Neuronal stem cell (in vitro differentiated cells): ENCODE measurements around the gene SNX5.

Experiments used
- DNase-seq: peaks from one replicate; pipeline ENCODE4 v3.0.0-alpha.2; 2013; ENCODE audit warnings: low spot score
- H2AFZ ChIP-seq: one replicate; pipeline ENCODE4 v1.6.1; 2013; ENCODE audit warnings: mild to moderate bottlenecking, low read length, inconsistent platforms
- H2AK5ac ChIP-seq: 2 replicates; pipeline ENCODE4 v1.6.1; 2013; ENCODE audit warnings: low read depth, mild to moderate bottlenecking, inconsistent platforms, low read length, moderate library complexity, mixed read lengths
- H2BK120ac ChIP-seq: 2 replicates; pipeline ENCODE4 v1.6.1; 2013; ENCODE audit warnings: low read depth, mild to moderate bottlenecking, inconsistent platforms, low read length, moderate library complexity, mixed read lengths
- H2BK12ac ChIP-seq: one replicate; pipeline ENCODE4 v1.6.1; 2013; ENCODE audit warnings: low read length, inconsistent platforms
- H2BK15ac ChIP-seq: 2 replicates; pipeline ENCODE4 v1.6.1; 2013; ENCODE audit warnings: mild to moderate bottlenecking, low read length, inconsistent platforms, mixed read lengths
- H2BK5ac ChIP-seq: one replicate; pipeline ENCODE4 v1.6.1; 2013; ENCODE audit warnings: inconsistent platforms, mild to moderate bottlenecking, low read length, moderate library complexity
- H3K14ac ChIP-seq: one replicate; pipeline ENCODE4 v1.6.1; 2013; ENCODE audit warnings: low read length, inconsistent platforms
- H3K18ac ChIP-seq: 2 replicates; pipeline ENCODE4 v1.6.1; 2013; ENCODE audit warnings: low read length, inconsistent platforms
- H3K23ac ChIP-seq: 2 replicates; pipeline ENCODE4 v1.6.1; 2013; ENCODE audit warnings: low read depth, mild to moderate bottlenecking, mixed read lengths, low read length, inconsistent platforms; ENCODE audit not compliant: poor library complexity
- H3K27ac ChIP-seq: replicated peaks from 3 replicates; pipeline ENCODE4 v1.5.1; 2013; ENCODE audit warnings: low read length, inconsistent platforms
- H3K27me3 ChIP-seq, 3 experiments: 2 replicates each; pipeline ENCODE4 v1.6.1; 2013; ENCODE audit warnings: low read length in 3 of 3, mild to moderate bottlenecking in 2 of 3, inconsistent platforms in 1 of 3, low read depth in 1 of 3, mixed read lengths in 1 of 3, moderate library complexity in 1 of 3; ENCODE audit not compliant: control insufficient read depth in 3 of 3, insufficient read depth in 3 of 3
- H3K36me3 ChIP-seq, 2 donors: replicated peaks in 1 of 2; 2 replicates each; pipeline ENCODE4 v1.6.1; 2013; ENCODE audit warnings: low read length in 2 of 2; ENCODE audit not compliant: control insufficient read depth in 2 of 2, insufficient read depth in 2 of 2
- H3K4ac ChIP-seq: 2 replicates; pipeline ENCODE4 v1.6.1; 2013; ENCODE audit warnings: inconsistent platforms, mild to moderate bottlenecking, low read length, moderate library complexity
- H3K4me1 ChIP-seq, 2 donors: 1 replicate in 1 of 2; 2 replicates in 1 of 2; pipeline ENCODE4 v1.6.1; 2013; ENCODE audit warnings: low read length in 2 of 2, low read depth in 1 of 2; ENCODE audit not compliant: control insufficient read depth in 2 of 2, insufficient read depth in 1 of 2
- H3K4me2 ChIP-seq: one replicate; pipeline ENCODE4 v1.6.1; 2013; ENCODE audit warnings: mild to moderate bottlenecking, low read length, inconsistent platforms; ENCODE audit not compliant: insufficient read depth, poor library complexity, severe bottlenecking
- H3K4me3 ChIP-seq, 2 donors: 2 replicates each; pipeline ENCODE4 v1.5.1; 2013; ENCODE audit warnings: low read length in 2 of 2, mild to moderate bottlenecking in 2 of 2, inconsistent platforms in 1 of 2, moderate library complexity in 1 of 2
- H3K79me1 ChIP-seq: one replicate; pipeline ENCODE4 v1.6.1; 2013; ENCODE audit warnings: low read depth, mild to moderate bottlenecking, inconsistent platforms, low read length, moderate library complexity
- H3K9ac ChIP-seq: one replicate; pipeline ENCODE4 v1.6.1; 2013; ENCODE audit warnings: mild to moderate bottlenecking, low read depth, low read length, inconsistent platforms; ENCODE audit not compliant: poor library complexity
- H3K9me3 ChIP-seq, 2 donors: replicated peaks in 1 of 2; 2 replicates each; pipeline versions ENCODE3 to v1.6.1; 2013; ENCODE audit warnings: low read length in 2 of 2, mild to moderate bottlenecking in 2 of 2, inconsistent platforms in 1 of 2, low read depth in 1 of 2, mixed read lengths in 1 of 2, moderate library complexity in 1 of 2; ENCODE audit not compliant: control insufficient read depth in 2 of 2, insufficient read depth in 1 of 2
- H4K8ac ChIP-seq: one replicate; pipeline ENCODE4 v1.6.1; 2013; ENCODE audit warnings: low read depth, mild to moderate bottlenecking, inconsistent platforms, low read length, moderate library complexity
- H4K91ac ChIP-seq: one replicate; pipeline ENCODE4 v1.6.1; 2013; ENCODE audit warnings: low read length, low read depth, mild to moderate bottlenecking, inconsistent platforms; ENCODE audit not compliant: poor library complexity
- WGBS, 2 donors: extraction: QIAGEN DNeasy Blood & Tissue Kit; methylation state at CpG; one replicate each; pipeline ENCODE4 v1.1.7; 2013; ENCODE audit warnings: missing lambda C conversion rate in 2 of 2, mixed read lengths in 1 of 2; ENCODE audit not compliant: insufficient read length in 2 of 2, insufficient replicate concordance in 1 of 2; ENCODE audit errors: extremely low coverage in 2 of 2; 5-methylcytosine and 5-hydroxymethylcytosine counted together

The SNX5 gene

DNA sequence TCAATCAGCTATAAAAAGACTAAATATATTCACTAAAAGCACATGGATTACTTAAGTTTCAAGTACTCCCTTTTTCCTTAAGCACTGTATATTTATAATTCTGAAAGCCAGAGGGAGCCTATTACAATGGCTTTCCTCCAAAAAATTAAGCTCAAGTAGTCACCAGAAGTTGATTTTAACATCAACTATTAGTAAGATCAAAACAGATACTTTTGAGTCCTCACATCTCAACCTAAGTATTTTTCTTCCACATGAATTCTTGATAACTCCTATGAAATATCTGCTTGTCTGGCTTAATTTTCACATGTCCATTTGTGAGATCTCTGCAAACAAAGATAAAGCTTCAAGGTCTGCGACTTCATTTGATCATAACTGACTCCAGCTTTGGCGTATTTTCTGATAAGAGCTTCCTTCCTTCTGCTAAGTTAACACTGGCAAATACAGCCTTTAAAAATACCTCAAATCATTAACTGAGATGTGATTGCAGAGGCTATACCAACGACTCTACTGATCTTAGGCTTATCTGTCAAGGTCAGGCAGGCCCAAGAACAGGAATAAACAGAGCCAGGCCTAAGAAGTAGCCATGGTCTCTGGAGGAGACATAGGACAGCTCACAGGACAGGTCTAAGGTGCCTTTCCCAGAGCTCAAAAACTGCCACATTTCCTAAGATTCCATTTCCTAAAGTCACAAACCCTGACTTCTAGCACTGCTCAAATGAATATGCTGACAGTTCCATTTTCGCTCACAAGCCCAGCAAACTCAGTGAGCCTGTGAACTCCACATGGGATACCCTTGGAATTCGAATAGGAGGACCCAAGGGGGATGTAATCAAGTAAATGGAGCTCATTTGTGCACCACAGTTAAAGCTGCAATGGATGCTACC lies 10.0 kb downstream of the SNX5 start:
- peaks cover 15 to 86% of the 10 kb centered on the region in 2 donors for H3K36me3 ChIP-seq
- H2BK15ac ChIP-seq, result no peak overlapping the region
- no peak overlapping the region for H2BK120ac ChIP-seq
- no peak overlapping the region for H2BK12ac ChIP-seq
- peaks cover 6 to 7% of the 10 kb centered on the region in 2 donors for H3K4me1 ChIP-seq
- no peaks in the 10 kb centered on the region for H3K27me3 ChIP-seq
- H3K79me1 ChIP-seq, result no peaks in the 10 kb centered on the region
- H4K8ac ChIP-seq, result no peak overlapping the region
- H2AFZ ChIP-seq, result no peak overlapping the region
- H3K9me3 ChIP-seq, result no peaks in the 10 kb centered on the region
- no peak overlapping the region for H3K23ac ChIP-seq
- no peak overlapping the region for H3K18ac ChIP-seq
- H2BK5ac ChIP-seq, result no peak overlapping the region
- no peak overlapping the region for H3K4ac ChIP-seq
- H3K4me3 ChIP-seq, result no peak overlapping the region
- no peak overlapping the region for H3K14ac ChIP-seq
- no peak overlapping the region for H3K27ac ChIP-seq
- H2AK5ac ChIP-seq, result no peak overlapping the region
- no peak for DNase-seq
- no peak overlapping the region for H3K4me2 ChIP-seq
- H4K91ac ChIP-seq, result no peak overlapping the region
- no peak overlapping the region for H3K9ac ChIP-seq
- no CpG with 5 or more reads among the region's 5 CpGs for WGBS, 2 donors

DNA sequence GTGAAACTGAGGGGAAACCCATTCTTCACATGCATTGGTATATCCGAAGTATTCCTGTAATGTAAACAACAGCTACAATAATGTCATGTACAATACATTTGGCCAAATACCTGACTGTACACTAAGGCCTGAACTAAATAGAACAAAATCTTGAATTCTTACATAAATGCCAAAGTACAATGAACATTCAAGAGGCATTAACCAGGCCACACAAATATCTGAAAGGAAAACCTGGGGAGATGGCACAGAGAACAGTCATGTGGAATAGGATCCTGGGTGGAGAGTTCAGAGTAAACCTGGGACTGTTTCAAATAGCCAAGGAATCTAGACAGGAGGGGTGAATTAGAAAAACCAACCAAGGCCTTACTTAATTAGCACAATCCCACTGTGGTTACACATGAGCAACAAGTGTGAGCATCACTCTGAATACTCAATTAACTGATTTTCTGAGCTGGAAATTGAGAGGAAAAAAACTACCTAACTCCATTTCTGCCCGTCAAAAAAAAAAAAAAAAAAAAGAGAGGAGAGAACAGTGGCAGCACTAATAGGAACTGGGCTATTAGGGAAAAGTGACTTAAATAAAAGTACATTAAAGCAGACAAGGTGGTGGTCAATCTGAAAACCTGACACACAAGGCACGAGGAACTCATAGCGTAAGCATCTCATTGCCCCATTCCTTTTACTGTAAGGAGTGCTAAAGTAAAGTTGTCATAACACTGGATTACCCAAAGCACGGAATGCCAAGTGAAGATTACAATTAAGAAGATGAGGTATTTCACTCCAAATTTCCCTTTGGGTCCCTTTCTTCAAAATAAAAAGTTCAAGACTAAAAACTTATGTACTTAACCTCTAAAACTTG lies 10.9 kb downstream of the SNX5 start:
- H3K14ac ChIP-seq, result no peak overlapping the region
- no peak overlapping the region for H3K4me3 ChIP-seq
- no peak overlapping the region for H3K4me2 ChIP-seq
- no peak overlapping the region for H3K4ac ChIP-seq
- H2AK5ac ChIP-seq, result no peak overlapping the region
- no peak overlapping the region for H3K18ac ChIP-seq
- no peak overlapping the region for H4K91ac ChIP-seq
- DNase-seq, result no peak
- WGBS, 2 donors, result no CpG with 5 or more reads among the region's 5 CpGs
- H3K79me1 ChIP-seq, result no peaks in the 10 kb centered on the region
- H2BK15ac ChIP-seq, result no peak overlapping the region
- H3K9me3 ChIP-seq, result no peaks in the 10 kb centered on the region
- no peak overlapping the region for H3K23ac ChIP-seq
- H2BK5ac ChIP-seq, result no peak overlapping the region
- peaks cover 22 to 86% of the 10 kb centered on the region in 2 donors for H3K36me3 ChIP-seq
- H2BK12ac ChIP-seq, result no peak overlapping the region
- H2BK120ac ChIP-seq, result no peak overlapping the region
- H3K4me1 ChIP-seq, result peaks cover 6 to 7% of the 10 kb centered on the region in 2 donors
- no peak overlapping the region for H4K8ac ChIP-seq
- H3K9ac ChIP-seq, result no peak overlapping the region
- H3K27me3 ChIP-seq, result no peaks in the 10 kb centered on the region
- no peak overlapping the region for H2AFZ ChIP-seq
- H3K27ac ChIP-seq, result no peak overlapping the region

DNA sequence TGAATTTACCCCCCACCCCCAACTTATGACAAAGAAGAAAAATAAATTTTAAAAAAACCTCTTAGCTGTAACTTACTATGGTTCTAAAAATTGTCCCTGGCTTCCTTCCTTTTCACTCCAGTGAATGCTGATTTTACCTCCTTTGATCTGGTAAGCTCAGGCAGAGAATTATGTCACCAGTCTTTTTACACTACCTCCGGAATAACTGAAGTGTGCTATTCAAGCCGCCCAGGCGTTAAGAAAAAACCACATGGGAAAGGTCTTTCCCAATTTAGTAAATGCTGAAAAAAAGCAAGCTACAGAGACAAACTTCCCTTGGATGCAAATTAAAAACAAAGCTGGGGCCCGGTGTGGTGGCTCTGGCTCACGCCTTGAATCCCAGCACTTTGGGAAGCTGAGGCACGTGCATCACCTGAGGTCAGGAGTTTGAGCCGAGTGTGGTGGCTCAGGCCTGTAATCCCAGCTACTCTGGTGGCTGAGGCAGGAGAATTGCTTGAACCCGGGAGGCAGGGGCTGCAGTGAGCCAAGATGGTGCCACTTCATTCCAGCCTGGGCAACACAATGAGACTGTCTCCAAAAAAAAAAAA lies 12.4 kb downstream of the SNX5 start:
- Histone ChIP-seq H2AFZ (no peak overlapping the region), H3K79me1 (no peaks in the 10 kb centered on the region), H3K9ac (no peak overlapping the region), H4K8ac (no peak overlapping the region), H3K4me2 (no peak overlapping the region), H3K4ac (no peak overlapping the region), H2BK12ac (no peak overlapping the region), H3K4me1 (peaks cover 4 to 6% of the 10 kb centered on the region in 2 donors), H3K27ac (no peak overlapping the region), H2AK5ac (no peak overlapping the region), H4K91ac (no peak overlapping the region), H3K14ac (no peak overlapping the region), H3K4me3 (no peak overlapping the region), H3K36me3 (peaks cover 25 to 92% of the 10 kb centered on the region in 2 donors), H3K9me3 (no peaks in the 10 kb centered on the region), H2BK5ac (no peak overlapping the region), H3K23ac (no peak overlapping the region), H2BK15ac (no peak overlapping the region), H3K18ac (no peak overlapping the region), H2BK120ac (no peak overlapping the region), H3K27me3 (no peaks in the 10 kb centered on the region)
- WGBS, 2 donors, result no CpG with 5 or more reads among the region's 8 CpGs
- no peak for DNase-seq

DNA sequence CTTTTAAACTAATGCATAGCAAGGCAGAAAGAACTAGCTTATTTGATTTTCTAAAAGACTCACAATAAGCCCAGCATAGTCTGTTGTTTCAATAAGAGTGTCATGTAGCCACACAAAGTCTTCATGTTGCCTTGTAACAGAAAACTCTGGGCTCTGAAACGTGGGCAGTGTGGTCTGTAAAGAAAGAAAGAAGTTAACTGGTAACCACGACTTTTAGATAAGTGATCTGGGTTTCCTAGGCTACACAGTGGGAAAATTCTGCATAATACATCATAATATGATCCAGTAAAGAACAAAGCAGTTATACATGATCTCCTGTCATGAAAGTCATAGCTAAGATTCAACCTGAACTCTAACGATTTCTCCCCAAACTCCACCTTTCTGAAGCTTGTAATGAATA lies 13.3 kb downstream of the SNX5 start:
- H2AFZ ChIP-seq, result no peak overlapping the region
- H3K4ac ChIP-seq, result no peak overlapping the region
- no peak overlapping the region for H2AK5ac ChIP-seq
- no peaks in the 10 kb centered on the region for H3K9me3 ChIP-seq
- H2BK15ac ChIP-seq, result no peak overlapping the region
- H3K4me2 ChIP-seq, result no peak overlapping the region
- no peak overlapping the region for H4K8ac ChIP-seq
- H2BK5ac ChIP-seq, result no peak overlapping the region
- no peak overlapping the region for H3K27ac ChIP-seq
- H2BK12ac ChIP-seq, result no peak overlapping the region
- H3K18ac ChIP-seq, result no peak overlapping the region
- H3K36me3 ChIP-seq, result peaks cover 32 to 94% of the 10 kb centered on the region in 2 donors
- H3K79me1 ChIP-seq, result peaks cover 2% of the 10 kb centered on the region
- H3K4me3 ChIP-seq, result no peak overlapping the region
- no CpG with 5 or more reads among the region's 3 CpGs for WGBS, 2 donors
- H3K9ac ChIP-seq, result no peak overlapping the region
- H4K91ac ChIP-seq, result no peak overlapping the region
- H3K27me3 ChIP-seq, result no peaks in the 10 kb centered on the region
- no peak overlapping the region for H3K14ac ChIP-seq
- DNase-seq, result no peak
- H3K23ac ChIP-seq, result no peak overlapping the region
- H2BK120ac ChIP-seq, result no peak overlapping the region
- peaks cover 0 to 3% of the 10 kb centered on the region in 2 donors for H3K4me1 ChIP-seq
